H1 (cell line): ENCODE data around the gene SERINC5. TPM values are rescaled to one million over a fixed set of nuclear protein-coding genes. Genes with fewer than 3 reads are reported as not detected.

Experiments
- CTCF ChIA-PET: fragments of 300-600 bp; sonication (Branson Sonifier 250); formaldehyde crosslinking; loops from one replicate; lab custom pipeline; 2021; ENCODE audit not compliant: partially characterized antibody; lab: Charles Lee
- POLR2A ChIA-PET: fragments of 300-600 bp; sonication (Branson Sonifier 250); formaldehyde crosslinking; loops from one replicate; lab custom pipeline; 2021; ENCODE audit warnings: inconsistent platforms; ENCODE audit not compliant: partially characterized antibody; lab: Charles Lee
- DNase-seq, 2 experiments: peaks; one replicate each; pipeline versions ENCODE4 v3.0.0 to v3.0.0-alpha.2; 2010 to 2022; ENCODE audit warnings: low spot score in 2 of 2, low read depth in 1 of 2, mixed read lengths in 1 of 2
- FAIRE-seq: peaks from 2 replicates; lab custom pipeline; 2011; peaks lifted over from hg19 to GRCh38; lab: Jason Lieb, UNC
- H2AFZ ChIP-seq: 2 replicates; pipeline ENCODE4 v1.8.1; 2012; ENCODE audit warnings: low read length, inconsistent platforms
- H2AK5ac ChIP-seq: 2 replicates; pipeline ENCODE4 v1.6.1; 2013; ENCODE audit warnings: low read depth, low read length
- H2BK120ac ChIP-seq: replicated peaks from 2 replicates; pipeline ENCODE3; 2013; ENCODE audit warnings: low read depth, low read length, inconsistent platforms
- H2BK12ac ChIP-seq: 2 replicates; pipeline ENCODE4 v1.6.1; 2013; ENCODE audit warnings: low read depth, low read length
- H2BK15ac ChIP-seq: 2 replicates; pipeline ENCODE4 v1.6.1; 2013; ENCODE audit warnings: low read length
- H2BK20ac ChIP-seq: 2 replicates; pipeline ENCODE4 v1.6.1; 2013; ENCODE audit warnings: low read length
- H2BK5ac ChIP-seq: 2 replicates; pipeline ENCODE4 v1.6.1; 2013; ENCODE audit warnings: low read depth, low read length
- H3K14ac ChIP-seq: 2 replicates; pipeline ENCODE4 v1.6.1; 2013; ENCODE audit warnings: inconsistent platforms; ENCODE audit not compliant: insufficient read length
- H3K18ac ChIP-seq: 2 replicates; pipeline ENCODE4 v1.6.1; 2013; ENCODE audit warnings: low read length; ENCODE audit errors: extremely low read depth
- H3K23ac ChIP-seq: 2 replicates; pipeline ENCODE4 v1.6.1; 2013; ENCODE audit warnings: inconsistent platforms; ENCODE audit not compliant: insufficient read length
- H3K23me2 ChIP-seq: 2 replicates; pipeline ENCODE4 v1.6.1; 2013; ENCODE audit warnings: low read depth, low read length
- H3K27ac ChIP-seq: 2 replicates; pipeline ENCODE4 v1.6.1; 2011; ENCODE audit warnings: low read depth, low read length, inconsistent platforms
- H3K27me3 ChIP-seq, 4 experiments: replicated peaks in 1 of 4; 1 replicate in 1 of 4; 2 replicates in 3 of 4; pipeline versions ENCODE4 v1.6.1 to v1.8.1; 2011 to 2013; ENCODE audit warnings: low read length in 3 of 4, mild to moderate bottlenecking in 3 of 4, inconsistent platforms in 2 of 4, mixed read lengths in 2 of 4, moderate library complexity in 1 of 4; ENCODE audit not compliant: control insufficient read depth in 3 of 4, insufficient read depth in 3 of 4; ENCODE audit errors: extremely low read depth in 1 of 4
- H3K36me3 ChIP-seq, 4 experiments: 2 replicates each; pipeline versions ENCODE4 v1.6.1 to v1.8.1; 2011 to 2013; ENCODE audit warnings: mild to moderate bottlenecking in 4 of 4, low read length in 3 of 4, moderate library complexity in 2 of 4, control low read depth in 1 of 4, inconsistent platforms in 1 of 4; ENCODE audit not compliant: insufficient read depth in 4 of 4, control insufficient read depth in 2 of 4
- H3K4ac ChIP-seq: replicated peaks from 2 replicates; pipeline ENCODE3; 2013; ENCODE audit warnings: low read length, low read depth, mixed read lengths, inconsistent platforms; ENCODE audit not compliant: insufficient read length
- H3K4me1 ChIP-seq, 4 experiments: replicated peaks in 1 of 4; 1 replicate in 1 of 4; 2 replicates in 3 of 4; pipeline versions ENCODE4 v1.6.1 to v1.8.1; 2011 to 2013; ENCODE audit warnings: low read length in 3 of 4, inconsistent platforms in 2 of 4, mixed read lengths in 1 of 4; ENCODE audit not compliant: insufficient read depth in 4 of 4, control insufficient read depth in 3 of 4
- H3K4me2 ChIP-seq, 2 experiments: 2 replicates each; pipeline versions ENCODE4 v1.6.1 to v1.8.1; 2011 to 2013; ENCODE audit warnings: low read depth in 2 of 2, low read length in 2 of 2, control low read depth in 1 of 2, inconsistent platforms in 1 of 2, mild to moderate bottlenecking in 1 of 2; ENCODE audit not compliant: insufficient read depth in 1 of 2
- H3K4me3 ChIP-seq, 4 experiments: fragments of 200-600, 300-600 bp in 1 of 4; sonication (generic), shearing (Covaris generic), sonication (Bioruptor Twin) in 1 of 4; 2 replicates each; pipeline versions ENCODE4 v1.5.1 to v1.8.1; 2011 to 2016; ENCODE audit warnings: low read length in 4 of 4, low read depth in 3 of 4, control low read depth in 2 of 4, inconsistent platforms in 2 of 4, mild to moderate bottlenecking in 2 of 4, mixed read lengths in 1 of 4, moderate library complexity in 1 of 4; ENCODE audit not compliant: insufficient read depth in 2 of 4; ENCODE audit errors: extremely low read depth in 1 of 4
- H3K56ac ChIP-seq: replicated peaks from 2 replicates; pipeline ENCODE3; 2013; ENCODE audit warnings: low read depth, mild to moderate bottlenecking, mixed read lengths, low read length, inconsistent platforms; ENCODE audit not compliant: insufficient read length
- H3K79me1 ChIP-seq: 2 replicates; pipeline ENCODE4 v1.6.1; 2013; ENCODE audit warnings: low read depth, low read length, control low read depth
- H3K79me2 ChIP-seq, 2 experiments: 2 replicates each; pipeline versions ENCODE4 v1.6.1 to v1.8.1; 2012 to 2013; ENCODE audit warnings: low read length in 2 of 2, mild to moderate bottlenecking in 2 of 2, inconsistent platforms in 1 of 2; ENCODE audit not compliant: insufficient read depth in 2 of 2, control insufficient read depth in 1 of 2
- H3K9ac ChIP-seq, 4 experiments: replicated peaks in 1 of 4; 1 replicate in 1 of 4; 2 replicates in 3 of 4; pipeline versions ENCODE4 v1.6.1 to v1.8.1; 2011 to 2013; ENCODE audit warnings: low read depth in 3 of 4, low read length in 3 of 4, control low read depth in 2 of 4, mild to moderate bottlenecking in 2 of 4, moderate library complexity in 2 of 4, inconsistent platforms in 1 of 4; ENCODE audit errors: extremely low read depth in 1 of 4
- H3K9me3 ChIP-seq, 2 experiments: 2 replicates each; pipeline versions ENCODE4 v1.6.1 to v1.8.1; 2012 to 2013; ENCODE audit warnings: mild to moderate bottlenecking in 2 of 2, moderate library complexity in 2 of 2, control low read depth in 1 of 2, inconsistent platforms in 1 of 2, low read depth in 1 of 2, low read length in 1 of 2, mixed read lengths in 1 of 2; ENCODE audit not compliant: insufficient read depth in 2 of 2
- H4K20me1 ChIP-seq, 2 experiments: replicated peaks in 1 of 2; 2 replicates each; pipeline versions ENCODE3 to v1.8.1; 2011 to 2013; ENCODE audit warnings: inconsistent platforms in 2 of 2, low read length in 2 of 2, mild to moderate bottlenecking in 1 of 2; ENCODE audit not compliant: insufficient read depth in 2 of 2, control insufficient read depth in 1 of 2
- H4K5ac ChIP-seq: 2 replicates; pipeline ENCODE4 v1.6.1; 2013; ENCODE audit warnings: low read length, low read depth, mixed read lengths, inconsistent platforms; ENCODE audit not compliant: insufficient read length
- H4K8ac ChIP-seq: 2 replicates; pipeline ENCODE4 v1.8.0; 2013; ENCODE audit warnings: mild to moderate bottlenecking, moderate library complexity, low read length, inconsistent platforms; ENCODE audit not compliant: insufficient read depth; ENCODE audit errors: extremely low read depth
- H4K91ac ChIP-seq: replicated peaks from 2 replicates; pipeline ENCODE3; 2013; ENCODE audit warnings: low read length, mixed read lengths, inconsistent platforms; ENCODE audit not compliant: insufficient read length
- ASH2L ChIP-seq: fragments of 200-600, 300-600 bp; sonication (generic); IDR thresholded peaks from one replicate; pipeline ENCODE4 v1.7.1; 2017; ENCODE audit warnings: low read length
- CEBPB ChIP-seq: IDR thresholded peaks from 2 replicates; pipeline ENCODE4 v1.6.1; 2012; ENCODE audit warnings: low read depth, low read length
- NANOG ChIP-seq: IDR thresholded peaks from 2 replicates; pipeline ENCODE4 v1.6.1; 2011; ENCODE audit warnings: low read length, low read depth, mild to moderate bottlenecking, inconsistent platforms; ENCODE audit not compliant: insufficient read depth, poor library complexity, severe bottlenecking
- TCF12 ChIP-seq: IDR thresholded peaks from 2 replicates; pipeline ENCODE4 v1.6.1; 2011; ENCODE audit warnings: low read depth, mild to moderate bottlenecking, low read length
- ZNF274 ChIP-seq: IDR thresholded peaks from 2 replicates; pipeline ENCODE4 v1.7.0; 2012; ENCODE audit warnings: low read length, borderline replicate concordance; ENCODE audit errors: extremely low read depth
- WGBS, 2 experiments: shearing (Covaris generic) in 1 of 2; methylation state at CpG; one replicate each; pipeline versions ENCODE4 v1.1.6 to v1.1.7; 2013 to 2015; ENCODE audit warnings: low lambda C conversion rate in 2 of 2, mixed read lengths in 2 of 2, inconsistent platforms in 1 of 2, low coverage in 1 of 2, missing lambda C conversion rate in 1 of 2; ENCODE audit not compliant: insufficient replicate concordance in 2 of 2, insufficient coverage in 1 of 2, insufficient read length in 1 of 2; ENCODE audit errors: extremely low coverage in 1 of 2, missing lambda C conversion rate in 1 of 2; 5-methylcytosine and 5-hydroxymethylcytosine counted together
- polyA plus RNA-seq, 7 experiments: library from polyadenylated mRNA; depleted of rRNA in 3 of 7; stranded (reverse) in 5 of 7; unstranded in 2 of 7; fragments of >200 nt in 5 of 7; fragments of 200-250 nt in 2 of 7; gene quantifications; 1 replicate in 5 of 7; 2 replicates in 1 of 7; 4 replicates in 1 of 7; pipeline versions ENCODE4 v1.2.1 to v1.2.3, GENCODE V29; 2011 to 2013; ENCODE audit warnings: missing spikeins in 2 of 7, mixed read lengths in 2 of 7
- total RNA-seq: library from RNA; stranded (reverse); fragmentation: NEBNext Ultra II Directional; extraction: Animal tissue kit (Norgen Biotek cat#: 25700); gene quantifications from 2 replicates; pipeline ENCODE4 v1.2.1, GENCODE V29; 2021

Gene SERINC5
- total and polyA plus RNA-seq, 2 of the 8 experiments (the other 6 are each of a cell fraction or from before 2014, with no cell fraction given): 32.2 to 149 TPM

DNA sequence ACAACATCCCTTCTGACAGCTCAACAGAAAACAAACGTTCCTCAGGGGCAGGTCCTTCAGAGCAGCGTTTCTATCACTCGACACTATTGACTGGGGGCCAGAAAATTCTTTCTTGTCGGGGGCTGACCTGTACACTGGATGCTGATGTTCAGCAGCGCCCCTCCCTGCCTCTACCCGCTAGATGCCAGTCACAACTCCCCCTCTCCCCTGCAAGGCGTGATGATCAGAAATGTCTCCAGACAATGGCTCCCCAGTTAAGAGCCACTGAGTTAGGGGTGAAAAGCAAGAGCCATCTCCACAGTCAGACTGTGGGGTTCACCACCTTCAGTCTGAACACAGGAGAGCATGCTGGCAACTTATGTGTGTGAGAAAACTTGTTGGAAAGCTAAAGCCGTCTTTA is 39.8 kb downstream of the SERINC5 start:
- Histone ChIP-seq H2BK20ac (no peak overlapping the region), H3K36me3 (no peaks in the 10 kb centered on the region), H3K27ac (no peak overlapping the region), H3K23ac (no peak overlapping the region), H3K9ac (no peak overlapping the region; a peak in 1 of 7 replicates), H4K5ac (no peak overlapping the region), H2BK5ac (no peak overlapping the region), H2AFZ (no peak overlapping the region), H3K4me1 (peaks cover 6 to 20% (median 10%) of the 10 kb centered on the region in 4 experiments), H2BK15ac (0 out of 2 replicates have a peak overlapping the region, but pooled peaks have one; percentile 50), H2BK120ac (no peak overlapping the region), H4K91ac (no peak overlapping the region), H3K23me2 (no peaks in the 10 kb centered on the region), H3K4me3 (no peak overlapping the region), H4K20me1 (peaks cover 15 to 16% of the 10 kb centered on the region in 2 experiments), H3K14ac (no peak overlapping the region), H3K4ac (no peak overlapping the region), H3K79me1 (peaks cover 32% of the 10 kb centered on the region), H3K18ac (no peak overlapping the region; the same call in 1 of the 2 replicates), H3K27me3 (no peaks in the 10 kb centered on the region), H3K79me2 (peaks cover 10 to 92% of the 10 kb centered on the region in 2 experiments; a peak in 3 of 4 replicates), H2AK5ac (peak overlapping the region; percentile 67; the same call in 1 of the 2 replicates), H4K8ac (no peak overlapping the region), H3K9me3 (no peaks in the 10 kb centered on the region), H3K56ac (no peak overlapping the region), H3K4me2 (no peak overlapping the region), H2BK12ac (peak overlapping the region; percentile 12; the same call in 1 of the 2 replicates)
- FAIRE-seq (no peak), DNase-seq (no peak)
- ChIA-PET POLR2A (interaction anchor here (1.2 to 9.1 kb wide), 6 partner anchors 11 to 41 kb away, joined by 3 to 44 read pairs (median 6); partner anchors contain the start of gene SERINC5), CTCF (interaction anchor here (0.7 to 1.9 kb wide), 2 partner anchors 23 to 93 kb away, joined by 3 to 4 read pairs; no protein-coding TSS in a partner anchor)
- 86% methylated on average over 8 of the region's 8 CpGs; no CpG with 5 or more reads in 1 of the 2 experiments for WGBS, 2 experiments
- TF ChIP-seq NANOG: no peak
- TF ChIP-seq ASH2L: no peak
- no peak for TF ChIP-seq ZNF274
- TF ChIP-seq CEBPB: no peak
- TF ChIP-seq TCF12: no peak
